Neuronal stem cell (in vitro differentiated cells): ENCODE results near the gene ZNF219.

Experiments
- DNase-seq: peaks from one replicate; pipeline ENCODE4 v3.0.0-alpha.2; 2013; ENCODE audit warnings: low spot score
- H2AFZ ChIP-seq: one replicate; pipeline ENCODE4 v1.6.1; 2013; ENCODE audit warnings: mild to moderate bottlenecking, low read length, inconsistent platforms
- H2AK5ac ChIP-seq: 2 replicates; pipeline ENCODE4 v1.6.1; 2013; ENCODE audit warnings: low read depth, mild to moderate bottlenecking, inconsistent platforms, low read length, moderate library complexity, mixed read lengths
- H2BK120ac ChIP-seq: 2 replicates; pipeline ENCODE4 v1.6.1; 2013; ENCODE audit warnings: low read depth, mild to moderate bottlenecking, inconsistent platforms, low read length, moderate library complexity, mixed read lengths
- H2BK12ac ChIP-seq: one replicate; pipeline ENCODE4 v1.6.1; 2013; ENCODE audit warnings: low read length, inconsistent platforms
- H2BK15ac ChIP-seq: 2 replicates; pipeline ENCODE4 v1.6.1; 2013; ENCODE audit warnings: mild to moderate bottlenecking, low read length, inconsistent platforms, mixed read lengths
- H2BK5ac ChIP-seq: one replicate; pipeline ENCODE4 v1.6.1; 2013; ENCODE audit warnings: inconsistent platforms, mild to moderate bottlenecking, low read length, moderate library complexity
- H3K14ac ChIP-seq: one replicate; pipeline ENCODE4 v1.6.1; 2013; ENCODE audit warnings: low read length, inconsistent platforms
- H3K18ac ChIP-seq: 2 replicates; pipeline ENCODE4 v1.6.1; 2013; ENCODE audit warnings: low read length, inconsistent platforms
- H3K23ac ChIP-seq: 2 replicates; pipeline ENCODE4 v1.6.1; 2013; ENCODE audit warnings: low read depth, mild to moderate bottlenecking, mixed read lengths, low read length, inconsistent platforms; ENCODE audit not compliant: poor library complexity
- H3K27ac ChIP-seq: replicated peaks from 3 replicates; pipeline ENCODE4 v1.5.1; 2013; ENCODE audit warnings: low read length, inconsistent platforms
- H3K27me3 ChIP-seq, 3 experiments: 2 replicates each; pipeline ENCODE4 v1.6.1; 2013; ENCODE audit warnings: low read length in 3 of 3, mild to moderate bottlenecking in 2 of 3, inconsistent platforms in 1 of 3, low read depth in 1 of 3, mixed read lengths in 1 of 3, moderate library complexity in 1 of 3; ENCODE audit not compliant: control insufficient read depth in 3 of 3, insufficient read depth in 3 of 3
- H3K36me3 ChIP-seq, 2 donors: replicated peaks in 1 of 2; 2 replicates each; pipeline ENCODE4 v1.6.1; 2013; ENCODE audit warnings: low read length in 2 of 2; ENCODE audit not compliant: control insufficient read depth in 2 of 2, insufficient read depth in 2 of 2
- H3K4ac ChIP-seq: 2 replicates; pipeline ENCODE4 v1.6.1; 2013; ENCODE audit warnings: inconsistent platforms, mild to moderate bottlenecking, low read length, moderate library complexity
- H3K4me1 ChIP-seq, 2 donors: 1 replicate in 1 of 2; 2 replicates in 1 of 2; pipeline ENCODE4 v1.6.1; 2013; ENCODE audit warnings: low read length in 2 of 2, low read depth in 1 of 2; ENCODE audit not compliant: control insufficient read depth in 2 of 2, insufficient read depth in 1 of 2
- H3K4me2 ChIP-seq: one replicate; pipeline ENCODE4 v1.6.1; 2013; ENCODE audit warnings: mild to moderate bottlenecking, low read length, inconsistent platforms; ENCODE audit not compliant: insufficient read depth, poor library complexity, severe bottlenecking
- H3K4me3 ChIP-seq, 2 donors: 2 replicates each; pipeline ENCODE4 v1.5.1; 2013; ENCODE audit warnings: low read length in 2 of 2, mild to moderate bottlenecking in 2 of 2, inconsistent platforms in 1 of 2, moderate library complexity in 1 of 2
- H3K79me1 ChIP-seq: one replicate; pipeline ENCODE4 v1.6.1; 2013; ENCODE audit warnings: low read depth, mild to moderate bottlenecking, inconsistent platforms, low read length, moderate library complexity
- H3K9ac ChIP-seq: one replicate; pipeline ENCODE4 v1.6.1; 2013; ENCODE audit warnings: mild to moderate bottlenecking, low read depth, low read length, inconsistent platforms; ENCODE audit not compliant: poor library complexity
- H3K9me3 ChIP-seq, 2 donors: replicated peaks in 1 of 2; 2 replicates each; pipeline versions ENCODE3 to v1.6.1; 2013; ENCODE audit warnings: low read length in 2 of 2, mild to moderate bottlenecking in 2 of 2, inconsistent platforms in 1 of 2, low read depth in 1 of 2, mixed read lengths in 1 of 2, moderate library complexity in 1 of 2; ENCODE audit not compliant: control insufficient read depth in 2 of 2, insufficient read depth in 1 of 2
- H4K8ac ChIP-seq: one replicate; pipeline ENCODE4 v1.6.1; 2013; ENCODE audit warnings: low read depth, mild to moderate bottlenecking, inconsistent platforms, low read length, moderate library complexity
- H4K91ac ChIP-seq: one replicate; pipeline ENCODE4 v1.6.1; 2013; ENCODE audit warnings: low read length, low read depth, mild to moderate bottlenecking, inconsistent platforms; ENCODE audit not compliant: poor library complexity
- WGBS, 2 donors: extraction: QIAGEN DNeasy Blood & Tissue Kit; methylation state at CpG; one replicate each; pipeline ENCODE4 v1.1.7; 2013; ENCODE audit warnings: missing lambda C conversion rate in 2 of 2, mixed read lengths in 1 of 2; ENCODE audit not compliant: insufficient read length in 2 of 2, insufficient replicate concordance in 1 of 2; ENCODE audit errors: extremely low coverage in 2 of 2; 5-methylcytosine and 5-hydroxymethylcytosine counted together

The ZNF219 gene

DNA sequence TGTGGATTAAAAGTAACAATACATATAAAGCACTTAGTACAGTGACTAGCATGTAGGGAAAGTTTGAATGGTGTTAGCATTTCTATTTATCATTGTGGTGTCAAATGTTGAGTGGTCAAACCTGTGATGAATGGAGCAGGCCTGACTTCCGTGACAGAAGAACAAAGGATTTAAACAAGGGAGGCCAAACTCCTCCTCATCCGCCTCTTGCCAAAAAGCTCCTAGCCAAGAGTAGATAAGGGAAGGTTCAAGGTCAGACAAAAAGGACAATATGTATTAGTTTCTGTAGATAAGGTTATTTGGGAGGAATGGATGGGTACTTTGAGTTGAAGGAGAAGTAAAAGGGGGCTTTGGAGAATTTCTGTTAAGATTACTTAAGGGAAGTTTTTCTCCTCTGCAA lies 49.8 kb downstream of the ZNF219 start:
- Histone ChIP-seq H3K4me3 (no peak overlapping the region), H3K23ac (no peak overlapping the region), H3K4me2 (no peak overlapping the region), H3K9ac (no peak overlapping the region), H3K14ac (no peak overlapping the region), H3K4ac (no peak overlapping the region), H3K79me1 (no peaks in the 10 kb centered on the region), H3K4me1 (no peaks in the 10 kb centered on the region), H3K36me3 (no peaks in the 10 kb centered on the region), H2AK5ac (no peak overlapping the region), H3K27ac (no peak overlapping the region), H2BK120ac (no peak overlapping the region), H2AFZ (no peak overlapping the region), H2BK15ac (no peak overlapping the region), H2BK5ac (no peak overlapping the region), H3K18ac (no peak overlapping the region), H2BK12ac (no peak overlapping the region), H4K91ac (no peak overlapping the region), H3K27me3 (peaks cover 0 to 30% (median 0%) of the 10 kb centered on the region in 3 experiments), H3K9me3 (no peaks in the 10 kb centered on the region), H4K8ac (no peak overlapping the region)
- DNase-seq, result no peak
- no CpG with 5 or more reads among the region's 2 CpGs for WGBS, 2 donors

DNA sequence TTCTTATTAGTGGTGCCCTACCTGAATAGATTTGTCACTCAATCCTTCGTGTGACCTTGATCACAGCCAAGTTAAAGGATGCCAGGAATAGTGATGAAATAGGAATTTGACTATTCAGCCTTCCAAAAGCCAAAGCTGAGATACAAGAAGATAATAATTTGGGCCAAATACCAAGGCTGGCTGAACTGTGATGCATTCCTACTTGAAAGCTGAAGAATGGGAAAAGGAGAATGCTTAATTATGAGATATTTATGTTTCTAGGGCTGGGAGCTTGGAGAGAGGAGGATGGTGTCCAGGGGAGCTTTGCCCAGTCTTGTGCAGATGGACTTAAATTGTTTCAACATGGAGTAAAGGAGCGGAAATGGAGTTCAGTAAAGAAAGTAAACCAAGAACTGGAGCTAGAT lies 51.1 kb downstream of the ZNF219 start:
- H2AFZ ChIP-seq, result no peak overlapping the region
- H4K91ac ChIP-seq, result no peak overlapping the region
- no peak overlapping the region for H2BK12ac ChIP-seq
- no peak overlapping the region for H2BK120ac ChIP-seq
- H2BK5ac ChIP-seq, result no peak overlapping the region
- H3K9me3 ChIP-seq, result no peaks in the 10 kb centered on the region
- H3K4ac ChIP-seq, result no peak overlapping the region
- H3K36me3 ChIP-seq, result no peaks in the 10 kb centered on the region
- H3K4me1 ChIP-seq, result no peaks in the 10 kb centered on the region
- no peak overlapping the region for H3K14ac ChIP-seq
- H3K9ac ChIP-seq, result no peak overlapping the region
- H2AK5ac ChIP-seq, result no peak overlapping the region
- H3K79me1 ChIP-seq, result no peaks in the 10 kb centered on the region
- no peak overlapping the region for H3K27ac ChIP-seq
- no CpG with 5 or more reads among the region's 2 CpGs for WGBS, 2 donors
- no peak overlapping the region for H3K18ac ChIP-seq
- H3K27me3 ChIP-seq, result peaks cover 0 to 41% (median 0%) of the 10 kb centered on the region in 3 experiments
- H4K8ac ChIP-seq, result no peak overlapping the region
- H3K4me2 ChIP-seq, result no peak overlapping the region
- no peak for DNase-seq
- H3K23ac ChIP-seq, result no peak overlapping the region
- no peak overlapping the region for H3K4me3 ChIP-seq
- H2BK15ac ChIP-seq, result no peak overlapping the region

DNA sequence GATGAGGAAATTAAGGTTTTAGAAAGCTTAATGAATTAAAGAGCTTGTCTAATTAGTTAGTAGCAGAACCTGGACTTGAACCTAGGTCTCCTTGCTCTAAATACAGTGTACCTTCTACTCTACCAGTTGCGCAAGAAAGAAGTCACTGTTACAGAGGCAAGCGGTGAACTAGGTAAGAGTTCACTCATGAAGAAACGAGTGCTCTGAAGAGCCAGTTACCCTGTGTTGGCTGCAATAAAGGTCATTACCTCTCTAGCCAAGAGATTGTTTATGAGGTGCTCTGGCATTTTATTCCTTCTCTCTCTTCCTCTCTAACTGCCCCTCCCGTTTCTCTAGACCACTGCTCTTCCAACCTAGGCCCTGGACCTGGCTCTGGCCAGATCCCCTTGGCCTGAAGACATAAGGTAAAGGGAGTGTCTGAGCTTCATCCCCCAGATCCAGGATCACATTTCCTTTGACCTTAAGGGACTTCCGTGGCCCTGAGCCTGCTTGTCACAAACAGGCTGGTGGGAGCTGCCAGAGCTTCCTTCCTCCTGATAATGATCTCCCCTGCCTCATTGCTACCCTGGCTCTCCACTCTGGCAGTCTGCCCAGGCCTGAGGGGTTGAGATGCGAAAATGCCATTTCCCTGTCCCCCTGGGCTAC lies 54.4 kb downstream of the ZNF219 start:
- Histone ChIP-seq H4K8ac (no peak overlapping the region), H3K4me2 (no peak overlapping the region), H3K4me3 (no peak overlapping the region), H2BK5ac (no peak overlapping the region), H2BK120ac (no peak overlapping the region), H3K4ac (no peak overlapping the region), H3K79me1 (no peaks in the 10 kb centered on the region), H3K9me3 (no peaks in the 10 kb centered on the region), H3K23ac (no peak overlapping the region), H3K9ac (no peak overlapping the region), H2AFZ (no peak overlapping the region), H2BK12ac (no peak overlapping the region), H3K18ac (no peak overlapping the region), H3K27me3 (peaks cover 0 to 41% (median 0%) of the 10 kb centered on the region in 3 experiments), H3K36me3 (no peaks in the 10 kb centered on the region), H2AK5ac (no peak overlapping the region), H2BK15ac (no peak overlapping the region), H4K91ac (no peak overlapping the region), H3K27ac (no peak overlapping the region), H3K4me1 (peaks cover 0 to under 1% of the 10 kb centered on the region in 2 donors), H3K14ac (no peak overlapping the region)
- DNase-seq, result no peak
- no CpG with 5 or more reads among the region's 6 CpGs for WGBS, 2 donors

DNA sequence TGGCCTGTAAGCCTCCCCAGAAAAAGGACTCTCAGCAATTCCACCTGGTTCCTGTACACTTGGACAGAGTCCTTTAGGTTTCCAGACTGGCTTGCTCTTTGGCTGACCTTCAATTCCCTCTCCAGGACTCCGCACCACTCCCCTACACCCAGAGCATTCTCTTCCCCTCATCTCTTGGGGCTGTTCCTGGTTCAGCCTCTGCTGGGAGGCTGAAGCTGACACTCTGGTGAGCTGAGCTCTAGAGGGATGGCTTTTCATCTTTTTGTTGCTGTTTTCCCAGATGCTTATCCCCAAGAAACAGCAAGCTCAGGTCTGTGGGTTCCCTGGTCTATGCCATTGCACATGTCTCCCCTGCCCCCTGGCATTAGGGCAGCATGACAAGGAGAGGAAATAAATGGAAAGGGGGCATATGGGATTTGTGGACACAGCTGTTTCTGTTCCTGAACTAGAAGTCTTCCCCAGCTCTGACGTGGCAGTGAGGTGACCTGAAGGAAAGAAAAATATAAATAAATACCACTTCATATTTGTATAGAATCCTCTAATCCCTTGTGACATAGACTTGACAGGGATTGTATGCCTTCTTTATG lies 55.0 kb downstream of the ZNF219 start:
- Histone ChIP-seq H3K4me1 (peaks cover 1 to 2% of the 10 kb centered on the region in 2 donors), H3K27ac (no peak overlapping the region), H2BK5ac (no peak overlapping the region)

More for the DNA sequence above, 55.0 kb downstream of the ZNF219 start:
- H4K8ac ChIP-seq, result no peak overlapping the region
- no peak overlapping the region for H4K91ac ChIP-seq
- DNase-seq, result no peak
- WGBS, 2 donors, result no CpG with 5 or more reads among the region's 2 CpGs
- no peak overlapping the region for H3K4ac ChIP-seq
- no peaks in the 10 kb centered on the region for H3K79me1 ChIP-seq
- H3K36me3 ChIP-seq, result no peaks in the 10 kb centered on the region
- no peak overlapping the region for H3K18ac ChIP-seq
- no peak overlapping the region for H2BK12ac ChIP-seq
- H2AFZ ChIP-seq, result no peak overlapping the region
- no peak overlapping the region for H3K23ac ChIP-seq
- no peak overlapping the region for H2BK120ac ChIP-seq
- H3K9me3 ChIP-seq, result no peaks in the 10 kb centered on the region
- H2AK5ac ChIP-seq, result no peak overlapping the region
- no peak overlapping the region for H3K14ac ChIP-seq
- no peak overlapping the region for H3K9ac ChIP-seq
- no peak overlapping the region for H3K4me3 ChIP-seq
- no peak overlapping the region for H2BK15ac ChIP-seq
- H3K27me3 ChIP-seq, result peaks cover 0 to 41% (median 0%) of the 10 kb centered on the region in 3 experiments
- no peak overlapping the region for H3K4me2 ChIP-seq
